B cell (primary cell): ENCODE results near the gene CDT1.

Source experiments
- CTCF ChIP-seq: fragments of 200-600 bp; IDR thresholded peaks from one replicate; pipeline ENCODE4 v1.8.0; 2022; ENCODE audit warnings: antibody characterized with exemption, mild to moderate bottlenecking
- EZH2 ChIP-seq: IDR thresholded peaks from 2 replicates; pipeline ENCODE4 v1.6.1; 2012; ENCODE audit warnings: borderline replicate concordance, low read depth, mild to moderate bottlenecking, moderate library complexity, low read length; ENCODE audit not compliant: insufficient read depth, poor library complexity, severe bottlenecking

GRCh38 chr16:88777471-88778270 is 25.9 kb upstream of the CDT1 start:
- TF ChIP-seq CTCF = no peak
- TF ChIP-seq EZH2 = no peak
